Activated T-cell treated with anti-CD3 and anti-CD28 coated beads for 1 hour (primary cell): Measurements from ENCODE around the gene CYP26B1.
"Not testable (repeated sequence)": the region's sequence is repeated elsewhere in the genome, so short reads cannot be mapped to it uniquely, and the experiment has no call there.

Experiments used
- DNase-seq: peaks from one replicate; pipeline ENCODE4 v3.0.0-alpha.2; 2020; ENCODE audit warnings: low read depth

CYP26B1 gene

GRCh38 chr2:72109291-72109690 lies 38.4 kb downstream of the CYP26B1 start:
- DNase-seq, result no peak

GRCh38 chr2:72108121-72108520 lies 39.5 kb downstream of the CYP26B1 start:
- DNase-seq, result no peak

- DNase-seq, result no peak
Measured at GRCh38 chr2:72106978-72107377, 40.7 kb downstream of the CYP26B1 start.

GRCh38 chr2:72104821-72105588 lies 42.7 kb downstream of the CYP26B1 start:
- no peak for DNase-seq

GRCh38 chr2:72103690-72104089 lies 44.0 kb downstream of the CYP26B1 start:
- no peak for DNase-seq

- DNase-seq, result no peak
Measured at GRCh38 chr2:72103161-72103560, 44.5 kb downstream of the CYP26B1 start.

GRCh38 chr2:72098935-72099334 lies 48.7 kb downstream of the CYP26B1 start:
- DNase-seq, result no peak

- no peak for DNase-seq
Measured at GRCh38 chr2:72097276-72097675, 50.4 kb downstream of the CYP26B1 start.

- DNase-seq, result no peak
Measured at GRCh38 chr2:72096181-72096580, 51.5 kb downstream of the CYP26B1 start.

- no peak for DNase-seq
Measured at GRCh38 chr2:72095364-72095763, 52.3 kb downstream of the CYP26B1 start.

GRCh38 chr2:72094701-72095100 lies 53.0 kb downstream of the CYP26B1 start:
- no peak for DNase-seq

GRCh38 chr2:72092111-72092510 lies 55.6 kb downstream of the CYP26B1 start:
- DNase-seq, result no peak

GRCh38 chr2:72090781-72091482 lies 56.7 kb downstream of the CYP26B1 start:
- no peak for DNase-seq

GRCh38 chr2:72090271-72090720 lies 57.4 kb downstream of the CYP26B1 start:
- no peak for DNase-seq

- no peak for DNase-seq
Measured at GRCh38 chr2:72089537-72089936, 58.1 kb downstream of the CYP26B1 start.

GRCh38 chr2:72089028-72089427 lies 58.6 kb downstream of the CYP26B1 start:
- no peak for DNase-seq

GRCh38 chr2:72086871-72087633 lies 60.6 kb downstream of the CYP26B1 start:
- DNase-seq, result not testable (repeated sequence)

GRCh38 chr2:72085513-72085912 lies 62.1 kb downstream of the CYP26B1 start:
- no peak for DNase-seq

GRCh38 chr2:72085036-72085435 lies 62.6 kb downstream of the CYP26B1 start:
- no peak for DNase-seq

- DNase-seq, result no peak
Measured at GRCh38 chr2:72084584-72084976, 63.1 kb downstream of the CYP26B1 start.

GRCh38 chr2:72083751-72084583 lies 63.7 kb downstream of the CYP26B1 start:
- DNase-seq, result no peak

GRCh38 chr2:72082887-72083286 lies 64.8 kb downstream of the CYP26B1 start:
- DNase-seq, result no peak
